Neural cell (in vitro differentiated cells): ENCODE results near the gene UMAD1. TPM values are rescaled to one million over a fixed set of nuclear protein-coding genes. Genes with fewer than 3 reads are reported as not detected.
"Not testable (repeated sequence)": the region's sequence is repeated elsewhere in the genome, so short reads cannot be mapped to it uniquely, and the experiment has no call there.

Experiments used
- H2AFZ ChIP-seq: fragments of 200-600, 300-800 bp; sonication (generic), shearing (Covaris generic); 2 replicates; pipeline ENCODE4 v1.6.0; 2014; ENCODE audit warnings: low read depth, mild to moderate bottlenecking, antibody characterized with exemption, low read length, moderate library complexity
- H3F3A ChIP-seq: fragments of 200-600 bp; shearing (Covaris generic); 2 replicates; pipeline ENCODE4 v1.6.1; 2016; ENCODE audit warnings: mild to moderate bottlenecking, moderate library complexity, mixed read lengths, antibody characterized with exemption, low read length; ENCODE audit not compliant: insufficient read depth, poor library complexity, severe bottlenecking
- H3K27ac ChIP-seq: fragments of 200-600, 300-800 bp; sonication (generic), shearing (Covaris generic); 2 replicates; pipeline ENCODE4 v1.5.1; 2014; ENCODE audit warnings: mild to moderate bottlenecking, low read length, moderate library complexity
- H3K27me3 ChIP-seq: fragments of 300-800, 200-600 bp; sonication (generic), shearing (Covaris generic); 2 replicates; pipeline ENCODE4 v1.6.0; 2014; ENCODE audit warnings: mild to moderate bottlenecking, low read depth, low read length, moderate library complexity; ENCODE audit not compliant: insufficient read depth
- H3K36me3 ChIP-seq: fragments of 300-800, 200-600 bp; sonication (generic), shearing (Covaris generic); 2 replicates; pipeline ENCODE4 v1.5.1; 2014; ENCODE audit warnings: mild to moderate bottlenecking, antibody characterized with exemption, low read length, moderate library complexity; ENCODE audit not compliant: insufficient read depth
- H3K4me2 ChIP-seq: fragments of 300-800, 200-600 bp; sonication (generic), shearing (Covaris generic); 2 replicates; pipeline ENCODE4 v1.6.0; 2014; ENCODE audit warnings: mild to moderate bottlenecking, low read length
- H3K4me3 ChIP-seq: fragments of 300-800, 200-600 bp; sonication (generic), shearing (Covaris generic); 2 replicates; pipeline ENCODE4 v1.5.1; 2014; ENCODE audit warnings: mild to moderate bottlenecking, low read length, moderate library complexity
- H3K79me2 ChIP-seq: fragments of 200-600 bp; shearing (Covaris generic); replicated peaks from 2 replicates; pipeline ENCODE4 v1.6.0; 2014; ENCODE audit warnings: mild to moderate bottlenecking, low read length, moderate library complexity; ENCODE audit not compliant: insufficient read depth
- H3K9ac ChIP-seq: fragments of 300-800, 200-600 bp; sonication (generic), shearing (Covaris generic); 2 replicates; pipeline ENCODE4 v1.6.1; 2016; ENCODE audit warnings: mild to moderate bottlenecking, low read length, mixed read lengths
- H3K9me2 ChIP-seq: fragments of 200-600 bp; shearing (Covaris generic); 2 replicates; pipeline ENCODE4 v1.6.1; 2016; ENCODE audit warnings: mild to moderate bottlenecking, low read length, mixed read lengths; ENCODE audit not compliant: insufficient read depth
- H3K9me3 ChIP-seq: fragments of 200-600, 300-800 bp; sonication (generic), shearing (Covaris generic); 2 replicates; pipeline ENCODE4 v1.6.1; 2016; ENCODE audit warnings: mild to moderate bottlenecking, mixed run types, low read length, moderate library complexity, mixed read lengths
- H4K20me1 ChIP-seq: fragments of 200-600 bp; shearing (Covaris generic); 2 replicates; pipeline ENCODE4 v1.6.1; 2016; ENCODE audit warnings: mild to moderate bottlenecking, mixed run types; ENCODE audit not compliant: insufficient read depth
- EP300 ChIP-seq: fragments of 450-650 bp; conservative IDR thresholded peaks from 2 replicates; pipeline ENCODE4 v1.6.1; 2014; ENCODE audit warnings: antibody characterized with exemption, mild to moderate bottlenecking, moderate library complexity; ENCODE audit not compliant: poor library complexity, severe bottlenecking
- EZH2 ChIP-seq: fragments of 200-600, 300-800 bp; shearing (Covaris generic), sonication (generic); IDR thresholded peaks from 2 replicates; pipeline ENCODE4 v1.6.1; 2014; ENCODE audit warnings: antibody characterized with exemption, low read length, borderline replicate concordance, mild to moderate bottlenecking; ENCODE audit not compliant: insufficient read depth, poor library complexity, severe bottlenecking
- MXI1 ChIP-seq: fragments of 450-650 bp; conservative IDR thresholded peaks from 2 replicates; pipeline ENCODE4 v1.6.1; 2014; ENCODE audit warnings: antibody characterized with exemption, mild to moderate bottlenecking; ENCODE audit not compliant: poor library complexity, severe bottlenecking
- POLR2AphosphoS5 ChIP-seq: IDR thresholded peaks from 2 replicates; pipeline ENCODE4 v1.6.1; 2012
- RAD21 ChIP-seq: fragments of 450-650 bp; conservative IDR thresholded peaks from 2 replicates; pipeline ENCODE4 v1.6.1; 2014; ENCODE audit warnings: antibody characterized with exemption, mild to moderate bottlenecking, moderate library complexity
- REST ChIP-seq: IDR thresholded peaks from 2 replicates; pipeline ENCODE4 v1.6.1; 2012; ENCODE audit warnings: borderline replicate concordance
- SMC3 ChIP-seq: fragments of 450-650 bp; conservative IDR thresholded peaks from 2 replicates; pipeline ENCODE4 v1.6.1; 2014; ENCODE audit warnings: antibody characterized with exemption, mild to moderate bottlenecking, moderate library complexity; ENCODE audit not compliant: poor library complexity
- TAF1 ChIP-seq: IDR thresholded peaks from 2 replicates; pipeline ENCODE4 v1.6.1; 2012; ENCODE audit warnings: low read depth
- polyA plus RNA-seq: library from polyadenylated mRNA; depleted of rRNA; stranded (reverse); fragments of >200 nt; gene quantifications from 2 replicates; pipeline ENCODE4 v1.2.3, GENCODE V29; 2014
- TF ChIP-seq, protein P1 (sequence below): fragments of 450-650 bp; IDR thresholded peaks from 2 replicates; pipeline ENCODE4 v1.5.1; 2014; ENCODE audit warnings: antibody characterized with exemption, mild to moderate bottlenecking, moderate library complexity; ENCODE audit not compliant: poor library complexity, severe bottlenecking

Gene UMAD1
- polyA plus RNA-seq, 1 donor from 2014 or later, result 14.7 TPM

DNA sequence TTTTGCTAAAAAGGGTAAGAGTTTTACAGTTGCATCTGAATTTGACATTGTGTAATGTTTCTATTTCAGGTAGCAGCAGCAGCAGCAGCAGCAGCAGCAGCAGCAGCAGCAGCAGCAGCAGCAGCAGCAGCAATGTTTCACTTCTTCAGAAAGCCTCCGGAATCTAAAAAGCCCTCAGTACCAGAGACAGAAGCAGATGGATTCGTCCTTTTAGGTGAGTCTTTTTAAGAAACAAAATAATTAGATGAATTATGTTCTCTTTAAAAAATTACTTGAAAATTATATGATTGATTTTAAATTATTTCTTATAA is 32.6 kb downstream of the UMAD1 start:
- no peaks in the 10 kb centered on the region for H3K9me2 ChIP-seq
- H3K36me3 ChIP-seq, result no peaks in the 10 kb centered on the region
- no peaks in the 10 kb centered on the region for H3K9me3 ChIP-seq
- H3F3A ChIP-seq, result no peaks in the 10 kb centered on the region
- no peak overlapping the region for H3K9ac ChIP-seq
- H3K27ac ChIP-seq, result no peak overlapping the region
- H3K4me3 ChIP-seq, result no peak overlapping the region
- no peak for TF ChIP-seq REST
- no peak for TF ChIP-seq TAF1
- no peak for TF ChIP-seq EP300
- no peak for TF ChIP-seq SMC3
- TF ChIP-seq, protein P1, sequence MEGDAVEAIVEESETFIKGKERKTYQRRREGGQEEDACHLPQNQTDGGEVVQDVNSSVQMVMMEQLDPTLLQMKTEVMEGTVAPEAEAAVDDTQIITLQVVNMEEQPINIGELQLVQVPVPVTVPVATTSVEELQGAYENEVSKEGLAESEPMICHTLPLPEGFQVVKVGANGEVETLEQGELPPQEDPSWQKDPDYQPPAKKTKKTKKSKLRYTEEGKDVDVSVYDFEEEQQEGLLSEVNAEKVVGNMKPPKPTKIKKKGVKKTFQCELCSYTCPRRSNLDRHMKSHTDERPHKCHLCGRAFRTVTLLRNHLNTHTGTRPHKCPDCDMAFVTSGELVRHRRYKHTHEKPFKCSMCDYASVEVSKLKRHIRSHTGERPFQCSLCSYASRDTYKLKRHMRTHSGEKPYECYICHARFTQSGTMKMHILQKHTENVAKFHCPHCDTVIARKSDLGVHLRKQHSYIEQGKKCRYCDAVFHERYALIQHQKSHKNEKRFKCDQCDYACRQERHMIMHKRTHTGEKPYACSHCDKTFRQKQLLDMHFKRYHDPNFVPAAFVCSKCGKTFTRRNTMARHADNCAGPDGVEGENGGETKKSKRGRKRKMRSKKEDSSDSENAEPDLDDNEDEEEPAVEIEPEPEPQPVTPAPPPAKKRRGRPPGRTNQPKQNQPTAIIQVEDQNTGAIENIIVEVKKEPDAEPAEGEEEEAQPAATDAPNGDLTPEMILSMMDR, result no peak
- no peak for TF ChIP-seq MXI1
- no peak for TF ChIP-seq POLR2AphosphoS5
- no peak for TF ChIP-seq EZH2
- TF ChIP-seq RAD21, result no peak
- H3K27me3 ChIP-seq, result no peaks in the 10 kb centered on the region
- H2AFZ ChIP-seq, result no peak overlapping the region
- no peaks in the 10 kb centered on the region for H4K20me1 ChIP-seq
- no peaks in the 10 kb centered on the region for H3K79me2 ChIP-seq
- no peak overlapping the region for H3K4me2 ChIP-seq

- H3K9me3 ChIP-seq, result no peaks in the 10 kb centered on the region
- no peak overlapping the region for H3K4me2 ChIP-seq
- no peak overlapping the region for H2AFZ ChIP-seq
- no peaks in the 10 kb centered on the region for H3K27me3 ChIP-seq
- no peaks in the 10 kb centered on the region for H4K20me1 ChIP-seq
- H3K4me3 ChIP-seq, result no peak overlapping the region
- H3K9ac ChIP-seq, result no peak overlapping the region
- H3K27ac ChIP-seq, result no peak overlapping the region
- no peaks in the 10 kb centered on the region for H3F3A ChIP-seq
- no peaks in the 10 kb centered on the region for H3K36me3 ChIP-seq
- H3K79me2 ChIP-seq, result no peaks in the 10 kb centered on the region
- TF ChIP-seq EP300 (no peak), REST (no peak), POLR2AphosphoS5 (no peak), EZH2 (no peak), RAD21 (no peak), TAF1 (no peak), SMC3 (no peak), MXI1 (no peak)
- TF ChIP-seq, protein P1, result no peak
- H3K9me2 ChIP-seq, result no peaks in the 10 kb centered on the region
These were observed 35.1 kb downstream of the UMAD1 start for GRCh38 chr7:7675686-7676085.

GRCh38 chr7:7679640-7680039 is 39.1 kb downstream of the UMAD1 start:
- not testable (repeated sequence) for H3K27ac ChIP-seq, H3K9me3 ChIP-seq, H2AFZ ChIP-seq, H4K20me1 ChIP-seq, H3K4me3 ChIP-seq, H3K36me3 ChIP-seq, H3K27me3 ChIP-seq, H3K9ac ChIP-seq, H3K9me2 ChIP-seq, H3K79me2 ChIP-seq, H3K4me2 ChIP-seq, H3F3A ChIP-seq
